Hematopoietic multipotent progenitor cell treated with erythropoietin and hydrocortisone succinate and interleukin-3 and kit ligand, for 6 days (in vitro differentiated cells): ENCODE measurements around the gene MYZAP.

Experiments
- DNase-seq: peaks from one replicate; pipeline ENCODE4 v3.0.0-alpha.2; 2015

The MYZAP gene

GRCh38 chr15:57665939-57666338, 74.2 kb downstream of the MYZAP start:
- DNase-seq: no peak

- no peak for DNase-seq
Measured at GRCh38 chr15:57667171-57667849, 75.6 kb downstream of the MYZAP start.

GRCh38 chr15:57668016-57668415, 76.3 kb downstream of the MYZAP start:
- no peak for DNase-seq

GRCh38 chr15:57671636-57672035, 79.9 kb downstream of the MYZAP start:
- DNase-seq: no peak

- no peak for DNase-seq
Measured at GRCh38 chr15:57675481-57676181, 83.9 kb downstream of the MYZAP start.

GRCh38 chr15:57676585-57676984, 84.9 kb downstream of the MYZAP start:
- DNase-seq: no peak

- no peak for DNase-seq
Measured at GRCh38 chr15:57677204-57677603, 85.5 kb downstream of the MYZAP start.

GRCh38 chr15:57680021-57680420, 88.3 kb downstream of the MYZAP start:
- DNase-seq: no peak

- no peak for DNase-seq
Measured at GRCh38 chr15:57681011-57681410, 89.3 kb downstream of the MYZAP start.

- DNase-seq: no peak
Measured at GRCh38 chr15:57683481-57683880, 91.8 kb downstream of the MYZAP start.

GRCh38 chr15:57684491-57685151, 92.9 kb downstream of the MYZAP start:
- no peak for DNase-seq

GRCh38 chr15:57685306-57686095, 93.8 kb downstream of the MYZAP start:
- DNase-seq: no peak

- no peak for DNase-seq
Measured at GRCh38 chr15:57686657-57687056, 95.0 kb downstream of the MYZAP start.

- no peak for DNase-seq
Measured at GRCh38 chr15:57690341-57690966, 98.8 kb downstream of the MYZAP start.

GRCh38 chr15:57691082-57691481, 99.4 kb downstream of the MYZAP start:
- no peak for DNase-seq

GRCh38 chr15:57692709-57693108, 101.0 kb downstream of the MYZAP start:
- DNase-seq: no peak

- DNase-seq: no peak
Measured at GRCh38 chr15:57694279-57694678, 102.6 kb downstream of the MYZAP start.

GRCh38 chr15:57696146-57696545, 104.4 kb downstream of the MYZAP start:
- DNase-seq: no peak

- no peak for DNase-seq
Measured at GRCh38 chr15:57697588-57697987, 105.9 kb downstream of the MYZAP start.

- DNase-seq: no peak
Measured at GRCh38 chr15:57698243-57698642, 106.5 kb downstream of the MYZAP start.

GRCh38 chr15:57698991-57699390, 107.3 kb downstream of the MYZAP start:
- no peak for DNase-seq

- DNase-seq: no peak
Measured at GRCh38 chr15:57703387-57703786, 111.7 kb downstream of the MYZAP start.

- peak; percentile 54 for DNase-seq
Measured at GRCh38 chr15:57704441-57704840, 112.7 kb downstream of the MYZAP start.
